Fibroblast of villous mesenchyme (primary cell): ENCODE results near the gene RFNG. TPM values are rescaled to one million over a fixed set of nuclear protein-coding genes. Genes with fewer than 3 reads are reported as not detected.

ENCODE experiments used
- DNase-seq: peaks from one replicate; pipeline ENCODE4 v3.0.0-alpha.2; 2010; ENCODE audit warnings: low read depth
- H3K4me3 ChIP-seq: 2 replicates; pipeline ENCODE4 v1.5.1; 2011; ENCODE audit warnings: low read depth, mild to moderate bottlenecking, low read length
- total RNA-seq: library from RNA; depleted of rRNA; stranded (reverse); fragments of >200 nt; gene quantifications from 2 replicates; pipeline ENCODE4 v1.2.3, GENCODE V29; 2012
- TF ChIP-seq, protein P1 (sequence below): IDR thresholded peaks from 2 replicates; pipeline ENCODE4 v1.5.1; 2012; ENCODE audit warnings: low read depth, mild to moderate bottlenecking, low read length; ENCODE audit not compliant: insufficient read depth

Gene RFNG
- total RNA-seq, 1 donor, result 47.5 TPM

DNA sequence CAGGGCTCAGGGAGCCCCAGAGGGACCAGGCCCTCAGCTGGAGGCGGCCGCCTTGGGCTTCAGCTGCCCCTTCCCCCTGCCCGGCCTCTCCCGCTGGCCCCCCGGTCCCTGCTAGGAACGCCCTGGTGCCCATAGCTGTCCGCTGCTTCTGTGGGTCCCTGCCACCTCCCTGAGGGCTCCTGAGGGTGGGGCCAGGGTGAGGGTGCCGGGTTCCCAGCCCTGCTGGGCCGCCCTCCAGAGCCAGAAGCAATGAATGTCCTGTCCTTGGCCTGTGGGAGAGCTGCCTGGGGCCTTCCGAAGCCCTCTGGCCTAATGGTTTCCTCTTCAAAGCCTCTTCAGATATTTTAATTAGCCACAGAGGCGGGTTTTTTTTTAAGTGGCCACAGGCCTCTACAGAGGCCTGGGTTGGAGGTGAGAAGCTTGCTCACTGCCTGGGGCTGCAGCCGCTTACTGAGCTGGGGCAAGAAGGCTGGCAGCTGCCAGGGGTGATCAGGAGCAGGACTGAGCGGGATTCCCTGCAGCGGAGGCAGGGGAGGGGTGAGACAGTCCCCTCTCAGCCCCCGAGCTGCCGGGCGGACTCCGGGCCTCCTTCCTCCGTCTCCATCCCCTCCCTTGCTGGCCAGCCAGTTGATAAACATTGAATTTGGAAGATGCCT lies 38.8 kb downstream of the RFNG start:
- TF ChIP-seq, protein P1, sequence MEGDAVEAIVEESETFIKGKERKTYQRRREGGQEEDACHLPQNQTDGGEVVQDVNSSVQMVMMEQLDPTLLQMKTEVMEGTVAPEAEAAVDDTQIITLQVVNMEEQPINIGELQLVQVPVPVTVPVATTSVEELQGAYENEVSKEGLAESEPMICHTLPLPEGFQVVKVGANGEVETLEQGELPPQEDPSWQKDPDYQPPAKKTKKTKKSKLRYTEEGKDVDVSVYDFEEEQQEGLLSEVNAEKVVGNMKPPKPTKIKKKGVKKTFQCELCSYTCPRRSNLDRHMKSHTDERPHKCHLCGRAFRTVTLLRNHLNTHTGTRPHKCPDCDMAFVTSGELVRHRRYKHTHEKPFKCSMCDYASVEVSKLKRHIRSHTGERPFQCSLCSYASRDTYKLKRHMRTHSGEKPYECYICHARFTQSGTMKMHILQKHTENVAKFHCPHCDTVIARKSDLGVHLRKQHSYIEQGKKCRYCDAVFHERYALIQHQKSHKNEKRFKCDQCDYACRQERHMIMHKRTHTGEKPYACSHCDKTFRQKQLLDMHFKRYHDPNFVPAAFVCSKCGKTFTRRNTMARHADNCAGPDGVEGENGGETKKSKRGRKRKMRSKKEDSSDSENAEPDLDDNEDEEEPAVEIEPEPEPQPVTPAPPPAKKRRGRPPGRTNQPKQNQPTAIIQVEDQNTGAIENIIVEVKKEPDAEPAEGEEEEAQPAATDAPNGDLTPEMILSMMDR, result no peak
- no peak for DNase-seq
- H3K4me3 ChIP-seq, result no peak overlapping the region

- TF ChIP-seq, protein P1, result no peak
- DNase-seq, result no peak
- no peak overlapping the region for H3K4me3 ChIP-seq
Measured at GRCh38 chr17:82012261-82012639, 39.4 kb downstream of the RFNG start.

GRCh38 chr17:82011617-82012187 lies 39.9 kb downstream of the RFNG start:
- H3K4me3 ChIP-seq, result no peak overlapping the region
- TF ChIP-seq, protein P1, result no peak
- no peak for DNase-seq

DNA sequence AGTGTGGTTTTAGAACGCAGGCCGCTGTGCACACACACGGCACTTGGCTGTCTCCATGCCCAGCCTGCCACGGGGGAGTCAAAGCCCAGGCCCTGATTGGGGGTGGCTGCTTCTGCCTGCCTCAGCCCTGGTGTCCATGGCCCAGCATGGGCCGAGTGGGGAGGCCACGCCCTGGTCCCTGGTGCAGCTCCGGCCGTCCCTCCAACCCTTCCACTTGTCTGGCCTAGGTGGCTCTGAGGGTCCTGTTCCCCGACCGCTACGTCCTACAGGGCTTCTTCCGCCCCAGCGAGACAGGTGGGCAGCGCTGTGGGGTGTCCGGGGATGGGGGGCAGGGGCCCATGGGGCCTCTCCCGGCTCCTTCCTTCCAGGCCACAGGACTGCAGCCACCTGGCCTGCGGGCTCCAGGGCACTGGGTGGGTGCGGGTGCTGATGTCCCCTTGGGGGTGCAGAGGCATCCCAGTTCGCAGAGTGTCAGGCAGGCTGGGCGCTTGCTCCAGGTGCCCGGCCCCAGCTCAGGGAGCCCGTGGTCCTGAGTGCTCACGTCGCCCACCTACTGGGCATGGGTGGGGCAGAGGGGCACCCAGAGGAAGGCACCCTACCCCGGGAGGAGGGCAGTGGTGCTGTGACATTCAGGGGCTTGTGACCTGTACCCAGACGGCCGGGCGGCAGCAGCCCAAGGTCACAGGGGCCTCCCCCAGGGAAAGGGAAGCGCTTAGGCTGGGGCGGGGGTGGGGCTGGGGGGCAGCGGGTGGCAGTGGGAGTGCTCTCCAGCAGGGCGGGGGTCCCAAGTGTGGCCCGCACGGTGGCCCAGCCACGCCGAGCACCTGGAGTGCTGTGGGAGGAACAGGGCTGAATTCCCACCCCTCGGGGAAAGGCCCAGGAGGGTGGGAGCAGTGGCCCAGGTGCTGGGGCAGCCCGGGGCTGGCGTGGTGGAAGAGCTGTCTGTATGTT lies 40.8 kb downstream of the RFNG start:
- DNase-seq, result no peak
- H3K4me3 ChIP-seq, result no peak overlapping the region

GRCh38 chr17:82009413-82009812 lies 42.2 kb downstream of the RFNG start:
- no peak for DNase-seq
- no peak overlapping the region for H3K4me3 ChIP-seq
- TF ChIP-seq, protein P1, result no peak

More for the DNA sequence above, 40.8 kb downstream of the RFNG start:
- TF ChIP-seq, protein P1, result no peak

- TF ChIP-seq, protein P1, result no peak
- no peak overlapping the region for H3K4me3 ChIP-seq
- no peak for DNase-seq
Measured at GRCh38 chr17:82008941-82009405, 42.6 kb downstream of the RFNG start.
